HG03135 (cell line): ENCODE measurements around the gene ASB16.
"Not testable (repeated sequence)": the region's sequence is repeated elsewhere in the genome, so short reads cannot be mapped to it uniquely, and the experiment has no call there.

Experiments used
- ATAC-seq: cut with Tn5 transposase; IDR thresholded peaks from one replicate; pipeline ENCODE4 v1.9.1; 2021; ENCODE audit warnings: mild to moderate bottlenecking, moderate library complexity; ENCODE audit not compliant: unreplicated experiment

Gene ASB16

DNA sequence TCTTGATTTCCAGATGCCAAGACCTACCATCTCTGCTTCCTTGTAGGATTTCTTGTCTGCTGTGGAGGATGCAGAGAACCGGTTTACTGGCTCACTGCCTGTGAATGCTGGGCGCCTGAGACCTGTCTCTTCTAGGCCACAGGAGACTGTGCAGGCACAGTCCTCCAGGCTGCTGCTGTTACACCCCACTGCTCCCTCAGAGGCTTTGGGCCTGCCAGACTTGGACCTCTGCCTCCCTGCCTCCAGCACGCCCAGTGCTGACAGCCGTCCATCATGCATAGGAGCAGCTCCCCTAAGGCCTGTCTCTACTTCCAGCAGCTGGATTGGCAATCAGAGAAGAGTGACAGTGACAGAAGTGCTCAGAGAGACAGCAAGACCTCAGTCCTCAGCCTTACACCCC is 22.7 kb upstream of the ASB16 start:
- ATAC-seq = no peak

DNA sequence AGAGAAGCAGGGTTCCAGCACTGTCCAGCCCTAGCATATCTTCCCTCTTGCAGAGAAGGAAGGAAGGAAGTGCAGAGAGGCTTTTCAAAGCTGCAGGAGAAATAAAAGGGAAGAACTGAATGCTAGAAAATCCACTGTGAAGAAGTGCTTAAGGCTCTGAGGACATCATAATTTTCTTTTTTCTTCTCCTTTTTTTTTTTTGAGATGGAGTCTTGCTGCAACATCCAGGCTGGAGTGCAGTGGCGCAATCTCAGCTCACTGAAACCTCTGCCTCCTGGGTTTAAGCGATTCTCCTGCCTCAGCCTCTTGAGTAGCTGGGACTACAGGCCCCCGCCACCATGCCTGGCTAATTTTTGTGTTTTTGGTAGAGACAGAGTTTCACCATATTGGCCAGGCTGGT is 21.4 kb upstream of the ASB16 start:
- ATAC-seq = not testable (repeated sequence)

DNA sequence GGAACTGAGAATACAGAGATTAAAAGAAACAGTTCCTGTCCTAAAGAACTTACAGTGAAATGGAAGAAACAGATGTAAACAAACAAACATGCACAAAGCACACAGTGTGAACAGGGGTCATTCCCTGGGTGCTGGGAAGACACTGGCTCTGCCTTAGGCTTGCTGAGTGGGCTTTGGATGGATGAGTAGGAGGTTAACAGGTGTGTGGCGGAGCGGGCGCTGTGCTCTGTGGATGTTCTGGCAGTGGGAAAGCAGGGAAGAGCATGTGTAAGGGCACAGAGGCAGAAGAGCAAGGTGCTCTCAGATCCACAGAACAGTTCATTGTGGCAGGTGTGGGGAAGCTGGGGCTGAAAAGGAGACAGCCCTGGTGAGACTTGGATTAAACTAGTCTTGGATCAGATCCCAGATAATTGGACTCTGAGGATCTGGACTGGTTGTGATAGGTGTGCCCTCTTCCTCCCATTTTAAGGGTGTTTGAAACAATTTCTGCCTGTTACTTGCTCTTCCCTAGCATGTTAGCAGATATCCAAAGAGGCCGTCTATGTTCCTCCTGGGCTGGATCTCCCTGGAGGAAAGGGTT is 20.7 kb upstream of the ASB16 start:
- no peak for ATAC-seq

DNA sequence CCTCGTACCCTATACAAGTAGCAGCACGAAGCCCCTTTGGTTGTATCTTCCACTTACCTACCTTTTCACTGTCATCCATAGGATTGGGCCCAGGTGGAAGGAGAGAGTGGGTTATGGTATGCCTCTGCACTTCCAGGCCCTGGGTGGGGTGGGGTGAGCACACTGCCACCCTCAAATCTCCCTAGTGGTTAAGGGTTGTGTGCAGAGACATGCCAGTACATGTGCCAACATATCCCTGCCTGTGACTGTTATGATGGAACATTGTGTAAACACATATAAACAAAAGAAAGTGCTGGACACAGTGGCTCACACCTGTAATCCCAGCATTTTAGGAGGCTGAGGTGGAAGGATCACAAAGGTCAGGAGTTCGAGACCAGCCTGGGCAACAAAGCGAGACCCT is 17.6 kb upstream of the ASB16 start:
- ATAC-seq = no peak

DNA sequence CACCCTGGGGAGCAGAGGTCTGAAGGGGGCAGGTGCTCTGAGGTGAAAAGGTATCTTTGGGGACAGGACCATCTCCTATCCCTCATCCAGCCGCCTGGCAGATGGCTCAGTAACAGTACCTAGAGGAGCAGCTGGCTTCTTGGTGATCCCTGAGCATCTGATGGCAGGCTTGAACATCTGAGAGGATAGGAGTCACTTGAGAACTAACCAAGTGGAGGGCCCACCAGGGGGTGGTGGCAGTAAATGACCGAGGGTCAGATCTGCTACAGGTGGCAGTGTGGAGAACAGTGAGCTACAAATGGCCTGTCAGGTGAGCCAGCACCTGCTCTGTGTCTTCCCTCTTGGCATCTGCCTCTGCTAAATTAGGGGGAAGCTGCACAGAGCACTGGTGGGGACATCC is 15.0 kb upstream of the ASB16 start:
- ATAC-seq = no peak

DNA sequence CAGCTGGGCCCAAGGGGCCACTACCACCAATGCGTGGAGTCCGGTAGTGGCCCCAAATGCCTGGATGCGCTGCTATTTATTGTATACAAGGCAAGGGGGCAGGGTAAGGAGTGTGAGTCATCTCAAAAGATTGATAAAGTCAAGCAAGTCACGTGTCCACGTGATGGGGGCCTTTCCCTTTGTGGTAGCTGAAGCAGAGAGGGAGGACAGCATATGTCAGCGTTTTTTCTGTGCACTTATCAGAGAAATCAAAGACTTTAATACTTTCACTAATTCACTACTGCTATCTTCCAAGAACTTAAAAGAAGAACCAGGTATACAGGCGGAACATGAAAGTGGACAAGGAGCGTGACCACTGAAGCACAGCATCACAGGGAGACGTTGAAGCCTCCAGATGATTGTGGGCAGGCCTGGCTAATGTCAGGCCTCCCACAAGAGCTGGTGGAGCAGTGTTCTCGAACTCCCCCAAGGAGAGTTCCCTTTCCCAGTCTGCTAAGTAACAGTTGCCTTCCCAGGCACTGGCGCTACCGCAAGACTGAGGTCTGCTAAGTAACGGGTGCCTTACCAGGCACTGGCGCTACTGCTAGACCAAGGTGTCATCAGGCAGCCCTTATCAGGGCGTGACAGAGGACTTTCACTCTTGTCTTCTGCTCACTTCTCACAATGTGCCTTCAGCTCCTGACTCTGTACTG is 10.8 kb upstream of the ASB16 start:
- no peak for ATAC-seq

DNA sequence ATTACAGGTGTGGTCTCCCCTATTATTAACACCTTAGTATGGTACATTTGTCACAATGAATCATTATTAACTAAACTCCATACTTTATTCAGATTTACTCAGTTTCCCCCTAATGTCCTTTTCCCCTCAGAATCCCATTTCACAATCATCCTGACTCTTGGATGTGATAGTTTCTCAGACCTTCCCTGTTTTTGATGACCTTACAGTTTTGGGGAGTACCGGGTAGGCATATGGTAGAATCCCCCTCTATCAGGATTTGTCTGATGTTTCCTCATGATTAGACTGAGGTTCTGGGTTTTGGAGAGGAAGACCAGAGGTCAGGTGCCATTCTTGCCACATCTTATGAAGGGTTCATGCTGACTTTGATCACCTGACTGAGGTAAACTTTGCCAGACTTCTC is 6.0 kb upstream of the ASB16 start:
- no peak for ATAC-seq

DNA sequence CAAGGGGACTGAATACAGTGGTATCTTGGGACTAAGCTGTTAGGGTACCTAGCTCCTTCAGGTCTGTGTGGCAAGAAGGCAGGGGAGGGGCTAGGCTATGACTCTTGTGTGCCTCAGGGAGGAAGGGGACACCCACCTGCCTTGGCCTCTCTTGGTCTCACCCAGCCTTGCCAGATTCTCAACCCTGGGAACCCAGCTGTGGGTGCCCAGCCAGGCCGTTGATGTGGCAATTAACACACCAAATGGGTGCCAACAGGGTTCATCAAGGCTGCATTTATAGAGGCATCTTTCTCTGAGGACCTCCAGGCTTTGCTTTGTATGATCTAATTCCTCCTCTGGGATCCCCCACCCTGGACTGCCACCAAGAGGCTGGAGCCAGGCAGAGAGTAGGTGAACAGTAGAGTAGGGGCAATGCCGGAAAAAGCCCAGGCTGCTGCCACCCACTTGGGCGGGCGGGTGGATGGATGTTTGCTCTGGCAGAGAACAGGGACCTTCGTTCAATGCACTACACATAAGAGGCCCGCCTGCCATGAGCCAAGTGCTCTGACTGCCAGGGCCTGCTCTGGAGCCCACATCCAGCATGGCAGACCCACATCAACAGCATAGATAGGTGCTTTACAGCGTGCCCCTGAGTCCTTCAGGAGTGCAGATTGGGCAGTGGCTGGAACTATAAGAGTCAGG is 3.2 kb upstream of the ASB16 start:
- no peak for ATAC-seq

DNA sequence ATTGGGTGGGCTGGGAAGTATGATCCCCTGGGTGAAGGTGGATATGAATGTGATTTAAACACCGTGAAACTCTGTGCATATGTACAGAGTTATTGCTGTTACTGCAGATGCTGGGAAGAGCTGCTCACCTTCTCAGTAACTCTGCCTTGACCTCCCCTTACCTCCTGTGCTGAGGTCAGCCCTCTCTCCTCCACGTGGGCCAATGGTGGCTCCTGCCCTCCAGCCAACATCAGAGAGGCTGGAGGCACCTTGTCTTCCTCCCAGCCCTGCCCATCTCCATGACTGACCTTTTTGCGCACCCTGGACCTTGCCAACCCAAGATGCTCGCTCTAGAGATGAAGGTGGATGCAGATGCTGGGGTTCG is 387 bp upstream of the ASB16 start:
- no peak for ATAC-seq

DNA sequence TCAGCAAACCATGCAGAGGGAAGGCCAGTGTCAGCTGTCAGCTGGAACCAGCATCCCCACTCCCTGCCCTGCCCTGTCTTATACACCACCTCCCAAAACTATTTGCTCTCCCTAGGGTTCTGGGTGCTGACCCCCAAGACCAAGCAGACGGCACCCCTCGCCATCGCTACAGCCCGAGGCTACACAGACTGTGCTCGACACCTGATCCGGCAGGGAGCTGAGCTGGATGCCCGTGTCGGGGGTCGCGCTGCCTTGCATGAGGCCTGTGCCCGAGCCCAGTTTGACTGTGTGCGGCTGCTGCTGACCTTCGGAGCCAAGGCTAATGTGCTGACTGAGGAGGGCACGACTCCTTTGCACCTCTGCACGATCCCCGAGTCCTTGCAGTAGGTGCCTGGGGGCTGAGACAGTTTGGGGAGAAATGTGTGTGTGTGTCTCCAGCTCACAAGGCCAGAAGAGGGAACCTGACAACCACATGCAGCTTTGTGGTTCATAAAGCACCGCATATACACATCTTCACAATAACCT is 1.5 kb downstream of the ASB16 start:
- no peak for ATAC-seq

DNA sequence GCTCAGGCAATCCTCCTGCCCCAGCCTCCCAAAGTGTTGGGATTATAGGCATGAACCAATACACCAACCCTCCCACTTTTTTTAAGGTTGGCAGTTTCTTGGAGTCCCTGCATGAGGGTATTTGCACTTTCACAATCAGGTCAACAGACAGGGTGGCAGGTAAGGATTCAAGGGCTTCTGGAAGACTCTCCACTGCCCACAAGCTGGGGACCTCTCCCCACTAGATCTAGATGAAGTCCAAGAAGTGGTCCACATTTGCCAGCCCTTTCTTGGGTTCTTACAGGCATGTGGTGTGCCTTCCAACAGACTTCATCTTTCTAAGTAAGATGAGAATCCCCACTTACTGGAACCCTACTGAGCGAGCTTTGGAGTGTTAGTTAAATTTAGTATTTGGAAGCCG is 3.9 kb downstream of the ASB16 start:
- ATAC-seq = no peak

DNA sequence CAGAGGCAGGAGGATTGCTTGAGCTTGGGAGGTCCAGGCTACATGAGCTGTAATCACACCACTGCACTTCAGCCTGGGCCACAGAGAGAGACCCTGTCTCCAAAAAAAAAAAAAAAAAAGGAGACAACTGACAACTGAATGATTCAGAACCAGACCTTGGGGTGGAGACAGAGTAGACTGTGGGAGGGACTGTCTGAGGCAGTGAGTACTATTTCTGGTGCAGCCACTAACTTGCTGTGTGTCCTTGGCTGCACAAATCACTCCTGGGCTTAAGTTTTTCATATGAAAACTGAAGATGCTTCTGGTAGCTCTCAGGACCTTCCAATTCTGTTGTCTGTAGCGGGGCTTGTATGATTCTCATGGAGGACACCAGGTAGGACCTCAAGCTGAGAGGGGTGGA is 5.8 kb downstream of the ASB16 start:
- no peak for ATAC-seq

DNA sequence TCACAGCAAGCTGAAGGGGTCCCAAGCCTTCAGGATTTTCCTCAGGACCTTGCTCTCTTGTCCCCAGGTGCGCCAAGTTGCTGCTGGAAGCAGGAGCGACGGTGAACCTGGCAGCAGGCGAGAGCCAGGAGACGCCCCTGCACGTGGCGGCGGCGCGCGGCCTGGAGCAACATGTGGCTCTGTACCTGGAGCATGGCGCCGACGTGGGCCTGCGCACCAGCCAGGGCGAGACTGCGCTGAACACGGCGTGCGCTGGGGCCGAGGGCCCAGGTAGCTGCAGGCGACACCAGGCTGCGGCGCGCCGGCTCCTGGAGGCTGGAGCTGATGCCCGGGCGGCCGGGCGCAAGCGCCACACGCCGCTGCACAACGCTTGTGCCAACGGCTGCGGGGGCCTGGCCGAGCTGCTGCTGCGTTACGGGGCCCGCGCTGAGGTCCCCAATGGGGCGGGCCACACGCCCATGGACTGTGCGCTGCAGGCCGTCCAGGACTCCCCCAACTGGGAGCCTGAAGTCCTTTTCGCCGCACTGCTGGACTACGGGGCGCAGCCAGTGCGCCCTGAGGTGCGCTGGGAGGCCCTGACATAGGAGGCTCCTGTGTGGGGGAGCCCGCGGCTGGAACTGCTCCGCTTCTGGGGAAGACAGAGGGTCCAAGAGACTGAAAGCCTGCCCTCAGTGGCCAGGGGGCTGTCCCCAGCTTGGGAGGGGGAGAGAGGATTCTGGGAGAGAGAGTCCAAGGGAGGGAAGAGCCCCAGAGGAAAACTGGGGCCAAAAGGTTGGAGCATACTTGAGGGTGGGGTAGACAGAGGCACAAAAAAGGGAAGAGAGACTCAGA is 6.4 kb downstream of the ASB16 start:
- no peak for ATAC-seq

DNA sequence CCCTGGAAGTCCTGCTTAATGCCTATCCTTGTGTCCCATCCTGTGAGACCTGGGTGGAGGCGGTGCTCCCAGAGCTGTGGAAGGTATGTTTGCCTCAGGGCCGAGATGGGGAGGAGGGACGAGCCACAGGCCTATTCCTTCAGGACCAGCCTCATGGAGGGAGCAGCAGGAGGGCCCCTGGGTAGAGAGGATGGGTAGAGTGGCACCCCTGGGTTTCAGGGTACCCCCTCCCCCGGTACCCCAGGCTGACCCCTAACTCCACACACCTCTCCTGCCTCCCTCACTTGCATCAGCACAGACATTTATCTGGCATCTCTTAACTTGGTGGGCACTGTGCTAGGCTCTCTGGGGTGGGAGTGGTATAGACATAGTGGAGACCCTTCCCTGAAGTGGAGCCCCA is 7.1 kb downstream of the ASB16 start:
- no peak for ATAC-seq

DNA sequence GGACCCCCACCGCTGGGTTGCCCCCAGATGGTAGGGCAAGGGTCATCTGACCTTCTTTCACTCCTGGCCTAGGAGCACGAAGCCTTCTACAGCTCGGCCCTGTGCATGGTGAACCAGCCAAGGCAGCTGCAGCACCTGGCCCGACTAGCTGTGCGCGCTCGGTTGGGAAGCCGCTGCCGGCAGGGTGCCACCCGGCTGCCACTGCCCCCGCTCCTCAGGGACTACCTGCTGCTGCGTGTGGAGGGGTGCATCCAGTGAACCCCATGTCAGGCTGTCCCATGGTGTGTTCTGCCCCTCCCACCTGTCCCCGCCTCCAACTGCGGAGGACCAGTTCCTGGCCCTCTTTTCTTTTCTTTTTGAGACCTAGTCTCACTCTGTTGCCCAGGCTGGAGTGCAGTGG is 7.6 kb downstream of the ASB16 start:
- no peak for ATAC-seq

DNA sequence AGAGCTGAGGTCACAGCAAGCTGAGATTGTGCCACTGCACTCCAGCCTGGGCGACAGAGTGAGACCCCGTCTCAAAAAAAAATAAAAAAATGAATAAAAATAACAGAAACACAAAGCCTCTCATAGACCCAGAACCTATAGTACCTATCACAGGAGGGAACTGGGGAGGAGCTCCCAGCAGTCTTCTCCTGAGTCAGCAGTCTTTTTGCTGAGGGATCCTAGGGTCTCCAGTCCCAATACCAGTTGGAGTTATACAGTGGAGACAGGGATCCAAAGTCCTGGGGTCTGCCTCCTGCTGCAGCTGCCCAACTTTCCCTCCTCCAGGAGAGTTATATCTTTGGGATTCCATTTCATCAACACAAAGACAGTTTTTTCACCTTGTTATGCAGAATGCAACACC is 12.5 kb downstream of the ASB16 start:
- no peak for ATAC-seq

DNA sequence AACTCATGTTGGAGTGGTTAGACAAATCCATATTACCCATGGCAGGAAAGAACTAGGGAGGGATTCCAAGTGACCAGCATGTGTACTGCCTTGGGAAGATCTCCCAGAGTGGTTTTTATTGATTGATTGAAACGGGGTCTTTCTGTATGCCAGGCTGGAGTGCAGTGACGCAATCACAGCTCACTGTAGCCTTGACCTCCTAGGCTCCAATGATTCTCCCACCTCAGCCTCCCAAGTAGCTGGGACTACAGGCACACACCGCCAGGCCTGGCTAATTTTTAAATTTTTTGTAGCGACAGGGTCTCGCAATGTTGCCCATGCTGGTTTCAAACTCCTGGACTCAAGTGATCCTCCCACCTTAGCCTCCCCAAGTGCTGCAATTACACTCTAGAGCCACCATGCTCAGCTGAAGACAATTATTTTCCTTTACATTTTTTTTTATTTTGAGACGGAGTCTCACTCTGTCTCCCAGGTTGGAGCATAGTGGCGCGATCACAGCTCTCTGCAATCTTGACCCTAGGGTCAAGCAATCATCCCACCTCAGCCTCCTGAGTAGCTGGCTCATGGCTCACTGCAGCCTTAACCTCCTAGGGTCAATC is 13.8 kb downstream of the ASB16 start:
- ATAC-seq = no peak

DNA sequence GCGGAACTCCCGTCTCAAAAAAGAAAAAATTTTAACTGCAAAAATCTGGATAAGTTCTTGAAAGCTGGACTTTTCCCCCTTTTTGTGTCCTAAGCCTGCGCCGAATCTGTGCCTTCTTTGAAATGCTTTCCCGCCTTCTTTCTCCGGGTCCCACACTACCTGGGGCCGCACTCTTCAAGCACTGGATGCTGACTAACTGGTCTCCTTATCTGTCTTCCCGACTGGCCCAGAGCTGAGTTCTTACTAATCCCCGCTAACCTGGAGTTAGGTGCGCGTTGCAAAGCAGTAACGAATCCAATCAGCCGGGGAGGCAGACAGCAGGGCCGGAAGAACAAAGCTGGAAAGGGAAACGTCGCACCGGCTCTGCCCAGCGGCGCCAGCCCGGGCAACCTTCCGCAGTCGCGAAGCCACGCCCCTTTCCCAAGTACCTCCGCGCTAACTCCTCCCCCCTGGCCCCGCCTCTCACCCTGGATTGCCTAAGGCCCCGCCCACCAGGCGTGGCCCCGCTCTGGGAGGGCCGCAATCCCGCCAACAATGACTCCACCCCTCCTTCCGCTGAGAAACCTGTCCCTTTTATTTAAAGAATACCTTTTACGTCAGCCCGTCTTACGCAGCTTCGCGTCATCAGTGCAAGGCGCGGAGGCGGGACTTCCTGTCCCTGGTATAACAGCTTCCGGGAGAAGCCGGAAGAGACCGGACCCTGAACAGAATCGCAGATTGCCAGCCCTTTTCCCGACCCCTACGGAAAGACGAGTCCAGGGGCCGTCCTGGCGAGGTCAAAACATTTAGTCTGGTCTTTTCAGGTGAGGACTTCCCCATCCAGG is 16.0 kb downstream of the ASB16 start, which contains the start of gene TMUB2:
Gene TMUB2, plus strand, starts transcription at position 666 of the 824 bp plus-strand sequence. CDS start 737 bp downstream, outside the sequence.
- ATAC-seq = peak; percentile 87

DNA sequence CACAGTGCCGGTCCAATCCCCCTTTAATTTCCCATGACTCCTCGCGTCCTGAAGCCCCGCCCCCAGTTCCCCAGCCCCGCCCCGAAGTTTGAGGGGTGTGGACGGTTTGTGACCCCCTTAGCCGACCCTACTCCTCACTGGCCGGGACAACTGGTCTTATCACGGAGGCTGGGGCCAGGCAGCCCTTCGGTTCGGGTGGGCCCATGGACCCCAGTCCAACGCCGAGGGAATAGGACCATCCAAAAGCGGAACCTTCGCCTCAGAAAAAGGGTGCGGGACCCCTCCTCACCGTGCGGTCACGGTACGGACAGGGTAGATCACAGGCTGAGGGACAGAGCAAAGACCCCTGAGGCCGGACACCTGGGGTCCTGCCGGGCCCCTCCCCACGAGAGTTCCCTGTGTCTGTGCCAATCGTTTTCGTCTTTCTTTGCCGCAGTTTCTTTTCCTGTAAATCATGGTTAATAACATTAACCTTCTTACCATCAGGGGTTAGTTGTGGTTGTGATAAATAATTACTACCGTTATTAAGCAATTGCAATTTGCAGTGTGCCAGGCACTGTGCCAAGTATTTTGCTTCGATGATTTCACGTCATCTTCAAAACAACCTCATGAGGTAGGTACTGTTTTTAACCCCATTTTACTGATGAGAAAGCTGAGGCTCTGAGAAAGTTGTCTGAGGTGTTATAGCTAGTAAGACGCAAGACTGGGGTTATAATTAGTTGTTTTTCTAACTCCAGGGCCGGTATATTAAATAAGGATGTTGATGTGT is 16.8 kb downstream of the ASB16 start:
- ATAC-seq = peak; percentile 41
